H1 (cell line): ENCODE results near the gene PSMB5.

ENCODE experiments used
- KDM5A ChIP-seq: fragments of 200-600 bp; IDR thresholded peaks from 2 replicates; pipeline ENCODE4 v1.7.1; 2012; ENCODE audit warnings: mild to moderate bottlenecking, low read length, inconsistent platforms, mixed read lengths
- TBP ChIP-seq: IDR thresholded peaks from 2 replicates; pipeline ENCODE4 v1.6.1; 2011; ENCODE audit warnings: low read depth, low read length, improper control_type of control experiment
- TF ChIP-seq, protein P1 (sequence below), 3 experiments: IDR thresholded peaks; 1 replicate in 2 of 3; 2 replicates in 1 of 3; pipeline versions ENCODE4 v1.5.1 to v1.6.1; 2011; ENCODE audit warnings: low read length in 3 of 3, mild to moderate bottlenecking in 3 of 3, inconsistent platforms in 2 of 3, low read depth in 1 of 3, moderate library complexity in 1 of 3; ENCODE audit not compliant: insufficient read depth in 1 of 3; ENCODE audit errors: control extremely low read depth in 1 of 3
- TF ChIP-seq, protein P2 (sequence below): IDR thresholded peaks from 2 replicates; pipeline ENCODE4 v1.6.1; 2011; ENCODE audit warnings: low read depth, mild to moderate bottlenecking, low read length; ENCODE audit not compliant: insufficient read depth

- TF ChIP-seq, protein P1, sequence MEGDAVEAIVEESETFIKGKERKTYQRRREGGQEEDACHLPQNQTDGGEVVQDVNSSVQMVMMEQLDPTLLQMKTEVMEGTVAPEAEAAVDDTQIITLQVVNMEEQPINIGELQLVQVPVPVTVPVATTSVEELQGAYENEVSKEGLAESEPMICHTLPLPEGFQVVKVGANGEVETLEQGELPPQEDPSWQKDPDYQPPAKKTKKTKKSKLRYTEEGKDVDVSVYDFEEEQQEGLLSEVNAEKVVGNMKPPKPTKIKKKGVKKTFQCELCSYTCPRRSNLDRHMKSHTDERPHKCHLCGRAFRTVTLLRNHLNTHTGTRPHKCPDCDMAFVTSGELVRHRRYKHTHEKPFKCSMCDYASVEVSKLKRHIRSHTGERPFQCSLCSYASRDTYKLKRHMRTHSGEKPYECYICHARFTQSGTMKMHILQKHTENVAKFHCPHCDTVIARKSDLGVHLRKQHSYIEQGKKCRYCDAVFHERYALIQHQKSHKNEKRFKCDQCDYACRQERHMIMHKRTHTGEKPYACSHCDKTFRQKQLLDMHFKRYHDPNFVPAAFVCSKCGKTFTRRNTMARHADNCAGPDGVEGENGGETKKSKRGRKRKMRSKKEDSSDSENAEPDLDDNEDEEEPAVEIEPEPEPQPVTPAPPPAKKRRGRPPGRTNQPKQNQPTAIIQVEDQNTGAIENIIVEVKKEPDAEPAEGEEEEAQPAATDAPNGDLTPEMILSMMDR (IDR thresholded peaks at IDR 0.05; ENCODE audit: control extremely low read depth in 1 of 3, insufficient read depth in 1 of 3, low read depth in 1 of 3, low read length in 3 of 3), result no peak
- no peak for TF ChIP-seq TBP
- no peak for TF ChIP-seq KDM5A
- TF ChIP-seq, protein P2, sequence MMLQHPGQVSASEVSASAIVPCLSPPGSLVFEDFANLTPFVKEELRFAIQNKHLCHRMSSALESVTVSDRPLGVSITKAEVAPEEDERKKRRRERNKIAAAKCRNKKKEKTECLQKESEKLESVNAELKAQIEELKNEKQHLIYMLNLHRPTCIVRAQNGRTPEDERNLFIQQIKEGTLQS, result no peak
Measured at GRCh38 chr14:23041729-23042128, 7.0 kb upstream of the PSMB5 start.
